COLO668 (cell line): ENCODE results near the gene GEMIN5.

Experiments
- DNase-seq: peaks from one replicate; lab custom pipeline; 2025; ENCODE audit not compliant: unreplicated experiment; lab: John Stamatoyannopoulos, UW

The GEMIN5 gene

DNA sequence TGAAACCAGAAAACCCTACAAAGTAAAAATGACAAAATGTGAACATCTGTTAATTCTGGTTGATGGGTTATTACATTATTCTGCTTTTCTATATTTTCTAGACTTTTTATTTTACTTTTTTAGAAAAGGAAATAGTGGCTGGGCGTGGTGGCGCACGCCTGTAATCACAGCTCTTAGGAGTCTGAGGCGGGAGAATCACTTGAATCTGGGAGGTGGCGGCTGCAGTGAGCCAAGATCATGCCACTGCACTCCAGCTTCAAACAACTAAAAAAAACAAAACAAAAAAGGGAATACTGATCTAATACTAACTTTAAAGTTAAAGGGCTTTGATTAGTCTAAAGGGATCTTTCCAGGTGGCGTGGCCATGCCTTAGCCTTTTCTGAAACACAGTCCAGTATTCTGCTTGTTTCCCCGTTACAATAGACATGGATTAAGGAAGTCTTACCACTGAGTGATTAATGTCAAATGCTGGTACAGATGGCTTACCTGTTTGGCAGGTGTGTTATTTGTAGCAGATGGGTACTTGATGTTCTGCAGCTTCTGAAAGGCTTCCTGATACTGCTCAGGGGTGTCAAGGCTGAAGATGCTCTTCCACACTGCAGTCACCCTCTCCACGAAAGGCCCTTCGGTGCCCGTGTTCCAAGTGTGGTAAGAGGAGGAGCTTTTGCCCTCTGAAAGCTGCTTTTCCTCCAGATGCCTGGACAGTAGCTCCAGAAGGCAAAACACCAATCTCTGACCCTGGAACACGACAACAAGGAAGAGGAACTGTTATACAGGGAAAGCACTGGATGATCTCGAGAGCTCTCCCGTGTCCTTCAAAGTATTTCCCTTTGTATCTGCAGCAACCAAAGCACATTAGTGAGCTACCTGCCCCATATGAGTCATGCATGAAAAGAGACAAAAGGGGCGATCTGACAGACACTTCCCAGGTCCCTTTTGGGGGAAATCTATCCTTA lies 42.1 kb downstream of the GEMIN5 start:
- no peak for DNase-seq

DNA sequence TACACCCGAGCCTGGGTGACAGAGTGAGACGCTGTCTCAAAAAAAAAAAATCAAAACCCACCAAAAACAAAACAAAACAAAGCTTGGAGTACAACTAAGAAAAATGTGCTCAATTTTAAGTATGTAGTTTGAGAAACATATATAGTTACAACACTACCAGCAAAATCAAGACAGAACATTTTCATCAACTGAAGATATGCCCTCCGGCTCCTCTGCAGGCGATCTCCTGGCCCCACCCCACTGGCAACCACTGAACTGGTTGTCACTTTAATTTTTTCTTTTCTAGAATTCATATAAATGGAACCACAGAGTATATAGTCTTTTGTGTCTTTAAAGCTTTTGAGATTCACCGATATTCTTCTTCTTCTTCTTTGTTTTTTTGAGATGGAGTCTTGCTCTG lies 44.6 kb downstream of the GEMIN5 start:
- no peak for DNase-seq

DNA sequence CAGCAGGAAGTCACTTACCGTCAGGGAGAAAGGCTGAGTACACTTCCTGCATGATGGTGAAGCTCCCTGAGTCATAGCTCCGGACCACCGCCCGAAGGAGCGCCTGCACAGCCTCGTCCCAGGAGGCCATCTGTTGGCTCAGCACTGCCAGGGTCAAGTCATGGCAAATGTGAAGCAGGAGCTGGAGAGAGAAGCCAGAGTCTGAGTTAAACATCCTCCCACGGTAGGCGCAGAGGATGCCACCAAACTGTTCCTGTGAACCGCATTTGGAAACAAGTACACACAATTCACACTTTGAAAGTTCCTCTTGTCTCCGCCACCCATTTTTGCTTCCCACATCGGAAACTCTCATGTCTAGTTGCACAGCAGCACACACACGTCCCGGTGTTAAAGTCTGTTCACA lies 45.6 kb downstream of the GEMIN5 start:
- no peak for DNase-seq

- no peak for DNase-seq
Observed at GRCh38 chr5:154885439-154885838, 52.6 kb downstream of the GEMIN5 start.

GRCh38 chr5:154884424-154884823 lies 53.6 kb downstream of the GEMIN5 start:
- DNase-seq: no peak

GRCh38 chr5:154881986-154882385 lies 56.0 kb downstream of the GEMIN5 start:
- DNase-seq: no peak

DNA sequence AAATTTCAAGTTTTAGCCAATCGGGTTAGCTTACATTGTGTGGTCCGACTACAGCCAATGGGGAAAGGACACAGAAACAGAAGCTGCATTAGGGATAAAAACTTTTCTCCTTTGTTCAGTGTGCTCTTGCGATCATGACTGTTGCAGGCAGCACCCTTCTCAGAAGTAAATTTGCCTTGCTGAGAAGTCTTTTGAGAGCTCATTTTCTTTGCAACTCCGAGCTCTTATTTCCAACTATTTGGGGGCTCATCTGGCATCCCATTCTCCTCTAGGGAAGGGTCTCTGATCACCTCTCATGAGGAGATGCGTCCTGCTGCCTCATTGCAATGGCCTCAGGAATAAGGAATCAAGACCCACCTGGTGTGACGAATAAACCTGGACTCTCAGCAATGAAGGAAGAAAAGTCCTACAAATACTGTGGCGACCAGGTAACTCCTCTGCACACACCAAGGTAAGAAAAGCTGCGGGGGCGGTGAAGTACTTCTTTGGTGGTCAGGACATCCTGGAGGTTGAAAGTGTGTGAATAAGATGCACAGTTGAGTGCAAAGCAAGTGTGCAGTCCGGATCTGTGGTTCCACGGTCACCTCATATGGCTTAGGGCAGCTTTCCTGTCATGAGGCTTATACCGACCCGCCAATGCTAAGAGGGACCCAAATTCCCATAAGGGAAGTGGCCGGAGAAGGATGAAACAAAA lies 59.2 kb downstream of the GEMIN5 start:
- no peak for DNase-seq

- DNase-seq: no peak
Observed at GRCh38 chr5:154873791-154874331, 64.2 kb downstream of the GEMIN5 start.

DNA sequence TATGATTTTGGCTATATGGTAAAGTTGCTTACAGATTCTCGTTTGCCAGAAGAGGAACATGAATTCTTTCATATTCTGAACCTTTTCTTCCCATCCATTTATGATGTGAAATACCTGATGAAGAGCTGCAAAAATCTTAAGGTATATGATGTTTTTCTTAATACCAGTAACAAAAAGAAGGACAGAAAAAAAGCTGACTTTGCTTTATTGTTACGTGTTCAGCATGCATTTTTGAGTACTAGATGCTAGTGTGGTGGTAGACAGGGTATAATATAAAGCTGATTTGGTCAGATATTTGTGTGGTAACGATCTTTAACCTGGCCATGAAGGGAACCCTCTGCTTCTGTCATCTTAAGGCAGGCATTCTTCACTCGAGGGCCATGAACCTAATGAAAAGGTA lies 66.3 kb downstream of the GEMIN5 start:
- DNase-seq: no peak

GRCh38 chr5:154868702-154869101 lies 69.3 kb downstream of the GEMIN5 start:
- peak; percentile 3 for DNase-seq

GRCh38 chr5:154866841-154867240 lies 71.2 kb downstream of the GEMIN5 start:
- no peak for DNase-seq

GRCh38 chr5:154865466-154866184 lies 72.4 kb downstream of the GEMIN5 start:
- DNase-seq: no peak

DNA sequence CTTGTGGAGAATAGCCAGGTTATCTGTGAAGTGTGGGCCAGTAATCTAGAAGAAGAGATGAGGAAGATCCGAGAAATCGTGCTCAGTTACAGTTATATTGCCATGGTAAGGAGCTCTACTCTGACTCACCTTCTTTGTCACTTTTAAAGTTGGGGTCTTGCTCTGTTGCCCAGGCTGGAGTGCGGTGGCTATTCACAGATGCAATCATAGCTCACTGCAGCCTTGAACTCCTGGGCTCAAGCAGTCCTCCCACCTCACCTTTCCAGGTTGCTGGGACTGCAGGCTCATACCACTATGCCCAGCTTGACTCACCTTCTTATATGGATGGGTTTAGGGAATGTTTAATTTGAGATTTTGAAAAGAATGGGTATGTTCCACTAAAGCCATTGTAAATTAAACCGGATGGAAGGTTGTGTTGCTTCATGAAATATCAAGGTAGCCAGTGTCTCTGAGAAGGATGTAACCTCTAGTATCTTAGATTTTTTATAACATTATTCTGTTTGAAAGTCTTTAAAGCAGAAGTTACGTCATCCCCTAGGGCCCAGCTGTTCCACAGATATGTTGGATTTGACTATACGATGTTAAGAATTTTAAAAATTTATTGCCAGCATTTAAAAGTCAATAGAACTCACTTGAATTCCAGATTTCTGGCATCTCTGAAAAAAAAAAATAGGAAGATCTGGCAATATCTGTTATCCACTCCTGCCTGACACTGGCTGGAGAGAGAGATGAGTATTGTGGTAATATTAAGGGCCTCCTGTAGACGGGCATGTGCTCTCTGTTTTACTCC lies 74.5 kb downstream of the GEMIN5 start:
- no peak for DNase-seq

DNA sequence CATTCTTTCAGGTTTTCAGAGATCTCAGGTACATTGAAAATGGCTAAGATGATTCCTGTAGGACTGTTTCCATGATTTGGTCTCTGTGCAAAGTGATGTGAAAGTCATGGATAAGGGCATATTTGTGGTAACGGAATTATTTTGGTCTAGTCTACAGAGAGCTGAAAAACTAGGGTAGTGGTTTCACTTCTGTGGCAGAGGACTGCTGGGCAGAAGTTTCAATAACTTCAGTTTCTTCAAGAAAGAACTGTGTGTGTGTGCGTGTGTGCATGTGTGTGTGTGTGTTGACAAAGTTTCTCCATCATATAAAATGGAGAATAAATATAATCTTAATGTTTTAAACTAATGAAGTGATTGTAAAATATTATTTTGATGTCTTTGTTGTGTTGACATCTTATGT lies 75.2 kb downstream of the GEMIN5 start:
- no peak for DNase-seq

- no peak for DNase-seq
Observed at GRCh38 chr5:154861946-154862345, 76.1 kb downstream of the GEMIN5 start.

- no peak for DNase-seq
Observed at GRCh38 chr5:154860765-154861164, 77.2 kb downstream of the GEMIN5 start.

DNA sequence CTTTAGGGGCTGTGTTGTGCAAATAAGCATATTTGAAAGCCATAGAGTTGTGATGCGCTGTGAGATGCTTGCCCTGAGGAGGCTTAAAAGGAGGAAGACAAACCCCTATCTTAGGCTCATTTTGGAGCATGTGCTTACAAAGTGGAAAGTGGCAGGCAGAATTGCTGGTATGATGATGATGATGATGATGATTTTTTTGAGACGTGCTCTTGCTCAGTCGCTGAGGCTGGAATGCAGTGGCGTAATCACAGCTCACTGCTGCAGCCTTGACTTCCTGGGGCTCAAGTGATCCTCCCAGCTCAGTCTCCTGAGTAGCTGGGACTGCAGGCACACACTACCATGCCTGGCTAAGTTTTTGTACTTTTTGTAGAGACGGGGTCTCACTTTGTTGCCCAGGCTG lies 77.9 kb downstream of the GEMIN5 start:
- no peak for DNase-seq

GRCh38 chr5:154858972-154859871 lies 78.8 kb downstream of the GEMIN5 start:
- DNase-seq: no peak

DNA sequence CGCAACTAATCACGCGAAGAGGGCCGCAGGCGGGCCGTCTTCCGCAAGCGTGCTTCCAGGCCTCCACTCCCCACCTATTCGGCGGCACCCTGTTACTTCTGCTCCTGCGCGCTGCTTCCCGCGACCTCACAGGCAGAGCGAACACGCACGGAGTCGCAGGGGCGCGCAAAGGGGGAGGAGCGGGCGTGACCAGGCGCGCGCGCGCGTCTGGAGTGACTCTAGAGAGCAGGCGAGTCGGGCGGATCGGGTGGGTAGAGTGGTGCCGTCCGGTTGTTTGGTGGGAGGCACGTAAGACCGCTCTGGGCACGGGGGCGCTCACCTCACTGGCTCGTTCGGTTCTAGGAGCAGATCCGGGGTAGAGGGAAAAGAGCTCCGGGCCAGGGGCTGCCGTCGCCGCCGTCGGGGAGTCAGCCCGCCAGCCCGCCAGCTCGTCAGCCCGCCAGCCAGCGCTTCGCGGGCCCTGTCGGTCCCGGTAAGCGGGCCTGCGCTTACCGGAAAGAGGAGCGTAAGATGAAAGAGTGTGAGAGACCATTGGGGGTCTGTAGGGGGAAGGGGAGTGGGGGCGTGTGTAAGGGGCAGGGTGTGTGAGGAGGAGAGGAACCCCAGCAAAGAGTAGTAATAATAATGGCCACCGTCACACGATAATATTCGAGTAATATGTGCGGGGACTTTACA lies 79.6 kb downstream of the GEMIN5 start, which contains the start of gene CNOT8:
Gene CNOT8 (plus strand): TSS at position 331 of the 675 bp plus-strand sequence. CDS start 4,652 bp downstream, outside the sequence.
- DNase-seq: peak; percentile 97
